GM18511 (cell line): ENCODE data around the gene YAP1.
"Not testable (repeated sequence)": the region's sequence is repeated elsewhere in the genome, so short reads cannot be mapped to it uniquely, and the experiment has no call there.

Experiments
- ATAC-seq: cut with Tn5 transposase; IDR thresholded peaks from one replicate; pipeline ENCODE4 v1.9.1; 2021; ENCODE audit warnings: mild to moderate bottlenecking, moderate library complexity; ENCODE audit not compliant: unreplicated experiment

YAP1 gene

DNA sequence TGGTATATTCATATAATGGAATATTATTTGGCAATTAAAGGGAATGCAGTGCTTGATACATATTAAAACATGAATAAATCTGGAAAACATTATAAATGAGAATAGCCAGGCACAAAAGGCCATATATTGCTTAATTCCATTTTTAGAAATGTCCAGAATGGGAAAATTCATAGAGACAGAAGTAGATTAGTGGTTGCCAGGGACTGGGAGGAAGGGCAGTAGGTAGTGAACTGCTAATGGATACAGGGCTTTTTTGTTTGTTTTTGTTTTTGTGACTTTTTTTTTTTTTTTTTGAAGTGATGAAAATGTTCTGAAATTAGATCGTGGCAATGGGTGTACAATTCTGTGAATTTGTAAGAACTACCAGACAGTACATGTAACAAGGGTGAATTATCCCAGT lies 86.1 kb downstream of the YAP1 start:
- no peak for ATAC-seq

DNA sequence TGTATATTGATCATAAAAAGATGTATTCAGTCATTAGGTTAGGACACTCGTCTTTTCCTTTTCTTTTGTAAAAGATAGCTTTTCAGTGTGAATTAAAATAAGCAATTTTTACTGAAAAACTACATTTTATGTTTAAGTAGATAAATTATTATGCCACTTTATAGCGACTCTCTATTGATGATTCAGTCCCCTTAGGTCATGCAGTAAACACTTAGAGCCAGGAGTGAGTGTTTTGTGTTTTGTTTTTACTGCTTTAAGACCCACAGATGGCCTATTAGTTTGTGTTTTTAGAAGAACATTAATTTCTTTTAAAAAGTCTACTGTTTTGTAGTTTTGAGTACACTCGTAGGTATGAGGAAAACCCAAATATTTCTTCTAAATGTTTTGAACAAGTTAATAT lies 86.6 kb downstream of the YAP1 start:
- no peak for ATAC-seq

DNA sequence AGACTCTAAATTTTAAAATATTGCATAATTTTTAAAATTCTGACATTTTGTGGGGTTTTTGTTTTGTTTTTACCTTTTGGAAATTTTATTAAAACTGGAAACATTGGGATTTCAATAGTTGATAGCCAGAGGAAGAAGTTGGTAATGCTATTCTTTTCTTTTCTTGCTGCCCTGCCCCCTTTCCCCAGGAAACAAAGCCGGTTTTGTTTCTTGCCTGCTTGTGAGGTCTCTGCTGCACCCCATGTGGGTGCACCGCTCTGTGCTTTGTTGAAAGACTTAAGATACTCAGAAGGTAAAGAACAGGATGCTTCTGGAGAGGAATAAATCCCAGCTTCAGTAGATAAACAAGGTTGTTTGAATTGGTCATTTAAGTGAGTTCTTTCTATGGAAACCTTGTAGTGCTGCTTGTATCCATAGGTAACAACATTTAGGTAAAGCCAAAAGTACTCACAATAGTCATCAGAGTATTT lies 87.5 kb downstream of the YAP1 start:
- ATAC-seq = no peak

DNA sequence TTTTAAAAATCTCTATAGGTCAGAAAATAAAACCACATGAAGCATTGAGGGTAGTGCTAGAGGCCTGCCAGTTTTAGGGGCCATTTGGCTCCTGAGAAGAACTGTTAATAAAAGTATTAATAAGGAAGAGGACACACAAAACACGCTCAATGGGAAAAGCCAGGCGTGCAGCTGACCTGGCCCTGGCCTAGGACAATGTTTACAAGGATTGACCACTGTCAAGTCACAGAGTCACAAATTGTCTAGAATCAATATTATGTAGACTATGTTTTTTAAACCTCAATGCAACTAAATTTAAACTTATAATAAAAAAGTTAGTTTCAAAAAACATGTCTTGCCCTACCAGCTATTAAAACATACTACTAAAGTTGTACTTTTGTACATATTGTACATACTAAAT lies 89.4 kb downstream of the YAP1 start:
- ATAC-seq = no peak

DNA sequence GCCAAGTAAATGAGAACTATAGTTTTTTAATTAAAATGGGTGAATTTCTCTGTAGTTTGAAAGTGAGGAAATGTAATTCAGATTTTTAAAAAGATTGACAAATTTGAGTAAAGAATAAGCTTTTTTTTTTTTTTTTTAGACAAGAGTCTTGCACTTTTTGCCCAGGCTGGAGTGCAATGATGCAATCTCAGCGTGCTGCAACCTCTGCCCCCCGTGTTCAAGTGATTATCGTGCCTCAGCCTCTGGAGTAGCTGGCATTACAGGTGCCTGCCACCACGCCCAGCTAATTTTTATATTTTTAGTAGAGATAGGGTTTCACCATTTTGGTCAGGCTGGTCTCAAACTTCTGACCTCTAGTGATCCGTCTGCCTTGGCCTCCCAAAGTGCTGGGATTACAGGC lies 90.1 kb downstream of the YAP1 start:
- ATAC-seq = not testable (repeated sequence)

DNA sequence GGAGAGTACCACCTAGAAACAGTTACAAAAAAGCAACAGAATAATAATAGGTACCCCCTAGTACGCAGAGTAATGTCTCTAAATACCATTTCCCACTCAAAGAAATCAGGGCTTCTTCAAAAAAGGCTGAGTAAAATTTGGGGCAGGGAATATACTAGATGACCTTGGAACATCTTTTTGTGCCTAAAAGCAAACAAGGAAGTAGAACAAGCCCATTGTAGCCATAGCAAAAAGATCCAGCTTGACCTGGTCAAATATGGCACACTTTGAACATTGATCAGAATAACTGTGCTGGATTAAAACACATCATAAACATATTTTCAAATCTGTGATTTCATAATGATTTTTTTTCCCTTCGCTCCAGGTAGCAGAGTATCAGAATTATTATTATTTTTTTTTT lies 91.5 kb downstream of the YAP1 start:
- ATAC-seq = no peak

DNA sequence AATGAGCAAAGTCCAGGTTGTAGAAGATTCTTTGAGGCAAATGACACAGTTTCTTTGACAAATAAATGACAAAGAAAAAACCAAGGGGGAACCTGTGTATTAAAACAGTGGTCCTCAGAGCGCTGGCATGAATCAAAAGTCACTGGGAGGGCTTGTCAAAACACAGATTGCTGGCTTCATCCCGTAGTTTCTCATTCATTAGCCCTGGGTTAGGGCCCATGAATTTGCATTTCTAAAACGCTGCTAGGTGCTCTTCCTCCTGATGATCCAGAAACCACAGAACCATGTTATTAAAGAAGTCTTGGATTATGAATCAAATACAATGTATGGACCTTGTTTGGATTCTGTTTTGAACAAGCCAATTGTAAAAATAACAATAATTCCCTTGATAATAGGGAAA lies 92.7 kb downstream of the YAP1 start:
- no peak for ATAC-seq

DNA sequence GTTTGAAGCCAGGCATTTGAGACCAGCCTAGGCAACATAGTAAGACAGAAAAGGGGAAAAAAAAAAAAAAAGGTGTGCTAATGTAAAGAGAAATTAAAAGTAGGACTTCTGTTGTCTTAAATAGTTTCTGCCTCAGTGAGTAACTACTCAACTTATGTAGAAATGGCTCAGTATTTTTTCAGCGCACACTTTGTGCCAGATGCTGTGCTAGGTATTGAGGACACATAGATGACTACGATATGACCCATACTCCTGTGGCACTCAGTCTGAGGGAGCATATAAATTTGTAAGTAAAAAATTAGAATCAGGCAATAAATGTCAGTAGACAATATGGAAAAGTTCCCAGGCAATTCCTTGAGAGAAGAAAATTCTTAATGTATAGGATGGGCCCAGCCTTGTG lies 93.9 kb downstream of the YAP1 start:
- no peak for ATAC-seq

DNA sequence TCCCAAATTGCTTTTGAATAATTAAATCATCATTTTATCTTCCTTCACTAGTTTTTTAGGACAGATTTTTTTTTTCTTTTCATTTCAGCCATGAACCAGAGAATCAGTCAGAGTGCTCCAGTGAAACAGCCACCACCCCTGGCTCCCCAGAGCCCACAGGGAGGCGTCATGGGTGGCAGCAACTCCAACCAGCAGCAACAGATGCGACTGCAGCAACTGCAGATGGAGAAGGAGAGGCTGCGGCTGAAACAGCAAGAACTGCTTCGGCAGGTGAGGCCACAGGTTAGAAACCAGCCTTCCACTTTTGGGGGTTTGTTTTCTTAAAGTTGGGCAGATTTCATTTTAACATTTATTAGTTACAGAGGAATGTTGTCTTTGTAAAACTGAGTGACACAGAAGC lies 95.6 kb downstream of the YAP1 start:
- ATAC-seq = no peak

DNA sequence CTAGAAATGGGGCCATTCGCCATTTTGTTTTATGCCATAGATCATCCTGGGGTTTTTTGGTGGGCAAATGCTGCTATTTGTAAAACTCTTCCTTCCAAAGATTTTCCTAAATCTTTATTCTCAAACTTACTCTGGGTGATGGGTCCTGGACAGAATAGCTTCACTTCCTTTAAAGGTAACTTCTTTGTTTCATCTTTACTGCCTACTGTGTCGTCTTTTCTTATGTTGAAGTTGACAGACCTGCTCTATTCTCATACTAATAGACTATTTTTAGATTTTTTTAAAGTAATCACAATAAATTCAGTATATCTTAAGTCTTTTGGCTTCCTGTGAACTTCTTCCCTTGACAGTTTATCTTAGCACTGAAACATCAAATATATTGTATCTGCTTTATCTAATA lies 98.6 kb downstream of the YAP1 start:
- no peak for ATAC-seq

DNA sequence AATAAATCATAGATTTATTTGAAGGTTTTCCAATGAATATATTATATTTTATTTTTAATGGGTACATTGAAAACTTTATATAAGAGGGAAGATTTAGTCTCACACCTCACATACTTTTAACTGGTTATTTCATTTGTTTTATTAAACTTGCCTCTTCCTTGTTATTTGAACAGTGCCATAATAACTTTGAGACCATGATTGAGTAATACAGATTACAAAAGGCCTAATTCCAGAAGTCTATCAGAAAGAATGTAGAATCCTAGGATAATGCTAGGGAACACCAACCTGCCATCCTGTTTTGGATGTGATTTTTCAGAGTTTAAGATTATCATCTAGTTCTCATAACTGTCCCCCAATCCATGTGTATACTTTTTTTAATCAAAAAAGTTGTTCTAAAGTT lies 104.4 kb downstream of the YAP1 start:
- no peak for ATAC-seq

DNA sequence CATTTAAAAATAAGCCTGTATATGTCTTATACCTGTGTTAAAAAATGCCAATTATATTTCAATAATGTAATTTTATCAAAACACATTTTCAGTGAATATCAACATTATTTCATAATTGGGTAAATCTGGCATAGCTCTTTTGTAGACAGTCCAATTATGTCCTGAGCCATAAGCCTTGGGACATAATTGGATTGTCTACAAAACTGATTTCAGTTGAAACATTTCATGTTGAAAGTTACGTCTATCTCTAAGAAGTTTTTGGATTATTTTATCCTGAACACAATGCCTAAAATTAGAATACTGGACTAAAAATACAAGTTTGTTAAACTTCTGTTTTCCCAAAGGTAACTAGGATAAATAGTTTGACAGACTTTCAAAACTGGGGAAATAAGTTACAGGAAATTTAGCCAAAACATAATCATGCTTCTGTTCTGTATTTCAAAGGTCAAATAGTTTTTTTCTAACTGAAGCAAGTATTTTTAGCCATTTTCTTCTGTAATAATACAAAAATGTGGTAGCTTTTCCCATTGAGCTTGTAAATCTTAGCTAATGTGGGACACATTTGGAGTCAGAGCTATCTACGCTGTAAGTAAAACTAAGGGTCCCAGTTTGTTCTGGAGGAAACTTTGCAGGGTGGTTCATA lies 106.3 kb downstream of the YAP1 start:
- no peak for ATAC-seq

DNA sequence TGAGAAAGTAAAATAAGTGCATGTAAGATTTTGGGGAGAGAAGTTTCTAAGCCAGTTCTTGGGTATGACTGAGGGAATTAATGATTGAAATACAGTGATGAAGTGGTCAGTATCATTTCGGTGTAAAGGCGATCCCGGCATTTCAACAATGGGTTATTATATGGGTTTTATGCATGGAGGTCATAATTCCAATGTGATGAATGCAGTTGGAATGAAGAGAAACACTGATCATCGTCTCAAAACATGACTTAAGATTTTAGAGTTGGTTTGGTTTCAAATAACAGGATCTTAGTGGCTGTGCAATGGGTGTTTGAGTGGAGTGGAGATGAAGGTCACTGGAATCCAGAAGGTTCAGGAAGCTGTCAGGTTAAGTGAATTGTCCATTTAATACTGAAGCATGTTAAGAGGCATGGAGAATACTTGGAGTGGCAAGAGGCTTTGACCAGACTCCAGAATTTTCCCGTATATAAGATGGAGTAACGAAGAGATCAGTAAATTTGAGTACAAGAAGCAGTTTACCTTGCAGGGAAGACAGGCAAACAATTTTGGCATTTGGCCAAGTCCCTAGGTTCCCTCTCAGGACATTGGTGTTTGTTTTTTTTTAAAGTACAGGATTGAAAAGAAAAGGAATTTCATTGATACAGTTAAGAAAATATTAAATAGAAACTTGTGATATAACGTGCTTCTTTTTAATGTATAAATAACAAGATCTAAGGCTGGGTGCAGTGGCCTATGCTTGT lies 110.7 kb downstream of the YAP1 start:
- ATAC-seq = no peak

DNA sequence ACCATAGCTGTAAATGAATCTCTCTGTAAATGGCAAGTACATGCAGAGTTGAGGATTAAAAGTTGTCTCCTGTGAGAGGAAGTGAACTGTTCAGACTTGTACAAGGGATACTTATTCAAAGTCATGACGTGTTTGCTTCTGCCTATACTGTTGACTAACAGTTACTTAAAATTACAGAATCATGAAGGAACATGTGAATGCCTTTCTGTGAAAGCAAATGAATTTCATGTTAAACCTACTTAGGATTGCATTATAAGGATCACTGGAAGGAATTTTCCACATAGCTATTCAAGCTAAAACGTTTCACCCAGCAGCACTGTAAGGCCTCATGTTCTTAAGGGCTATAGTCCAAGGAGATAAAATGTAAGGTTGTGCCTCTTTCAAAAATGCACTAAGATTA lies 113.6 kb downstream of the YAP1 start:
- no peak for ATAC-seq

DNA sequence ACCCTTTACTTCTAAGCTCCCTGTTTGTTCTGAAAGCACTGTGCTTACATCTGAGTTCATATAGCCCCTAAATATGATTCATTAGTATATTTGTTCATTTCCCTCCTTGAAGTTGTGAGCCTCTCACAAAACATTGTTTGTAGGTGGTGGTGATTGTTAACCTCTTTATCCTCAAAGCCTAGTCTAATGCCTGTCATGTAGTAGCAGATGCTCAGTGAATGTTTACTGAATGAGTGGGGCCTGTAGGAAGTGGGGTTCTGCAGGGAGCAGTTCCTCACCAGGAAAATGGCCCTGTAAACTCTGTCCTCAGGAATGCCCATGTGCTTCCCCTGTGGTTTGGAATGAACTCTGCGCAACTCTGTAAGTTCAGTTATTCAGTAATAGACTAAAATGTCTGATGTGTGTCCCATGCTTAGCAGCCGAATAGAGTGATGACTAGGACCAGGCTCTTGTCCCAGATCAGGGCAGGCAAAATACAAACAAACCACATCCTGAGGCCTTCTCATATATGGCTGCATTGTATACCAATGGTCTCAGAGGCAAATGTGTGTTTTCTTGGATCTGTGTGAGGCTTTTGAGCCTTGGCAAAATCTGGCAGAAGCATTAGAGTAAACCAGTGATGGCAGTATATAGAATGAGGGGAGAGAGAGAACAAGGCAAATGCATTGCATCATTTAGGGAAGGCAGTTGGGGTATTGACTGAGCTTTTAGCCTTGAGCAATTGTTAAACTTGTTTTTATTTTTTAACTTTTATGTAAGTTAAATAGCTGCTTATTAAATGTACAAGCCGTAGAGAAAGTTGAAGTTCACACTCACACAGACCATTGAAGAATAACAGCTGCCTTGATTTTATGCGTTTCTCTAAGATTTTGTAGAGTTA lies 115.7 kb downstream of the YAP1 start:
- ATAC-seq = no peak

DNA sequence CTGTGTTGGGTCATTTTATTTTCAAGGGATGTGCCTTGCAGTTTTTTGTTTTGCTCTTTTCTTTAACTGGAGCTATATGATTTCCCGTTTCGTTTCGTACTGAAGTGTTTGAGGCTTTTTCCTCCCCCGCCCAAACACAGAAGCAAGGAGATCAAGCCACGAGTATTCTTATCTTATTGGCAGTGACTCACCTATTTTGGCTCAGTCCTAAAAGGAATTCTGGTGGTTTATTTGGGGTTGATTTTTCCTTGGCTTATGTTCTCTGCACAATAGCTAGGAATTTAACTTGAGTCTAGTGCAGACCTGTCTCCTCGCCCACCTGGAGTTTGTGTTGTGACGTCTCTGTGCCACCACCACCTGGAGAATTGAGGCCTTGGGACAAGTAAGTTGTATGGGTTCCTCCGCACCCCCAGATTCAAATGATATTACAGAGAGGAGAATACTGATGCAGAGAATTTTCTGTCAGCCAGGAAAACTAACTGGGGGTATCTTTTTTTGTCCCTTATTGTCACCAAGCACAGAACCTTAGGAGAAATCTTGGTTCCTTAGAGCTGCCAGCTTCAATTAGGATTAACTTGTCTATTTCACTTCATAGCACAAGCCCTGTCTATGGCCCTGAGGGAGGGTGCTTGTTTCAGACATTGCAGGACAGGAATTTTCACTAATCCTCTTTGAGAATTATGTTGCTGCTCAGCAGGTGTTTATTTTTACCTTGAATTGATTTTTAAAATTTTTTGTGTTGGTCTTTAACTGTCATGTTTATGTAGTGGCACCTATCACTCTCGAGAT lies 116.6 kb downstream of the YAP1 start:
- ATAC-seq = no peak

DNA sequence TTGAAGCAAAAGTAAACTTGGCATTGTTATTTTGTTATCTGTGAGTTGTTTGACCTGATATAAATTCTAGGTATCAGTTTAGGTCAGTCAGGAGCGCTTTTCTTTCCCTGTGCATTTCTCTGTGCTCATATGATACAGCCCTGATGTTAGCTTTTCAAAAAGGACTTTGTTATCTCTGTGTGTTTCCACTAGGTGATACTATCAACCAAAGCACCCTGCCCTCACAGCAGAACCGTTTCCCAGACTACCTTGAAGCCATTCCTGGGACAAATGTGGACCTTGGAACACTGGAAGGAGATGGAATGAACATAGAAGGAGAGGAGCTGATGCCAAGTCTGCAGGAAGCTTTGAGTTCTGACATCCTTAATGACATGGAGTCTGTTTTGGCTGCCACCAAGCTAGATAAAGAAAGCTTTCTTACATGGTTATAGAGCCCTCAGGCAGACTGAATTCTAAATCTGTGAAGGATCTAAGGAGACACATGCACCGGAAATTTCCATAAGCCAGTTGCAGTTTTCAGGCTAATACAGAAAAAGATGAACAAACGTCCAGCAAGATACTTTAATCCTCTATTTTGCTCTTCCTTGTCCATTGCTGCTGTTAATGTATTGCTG lies 119.4 kb downstream of the YAP1 start:
- no peak for ATAC-seq

DNA sequence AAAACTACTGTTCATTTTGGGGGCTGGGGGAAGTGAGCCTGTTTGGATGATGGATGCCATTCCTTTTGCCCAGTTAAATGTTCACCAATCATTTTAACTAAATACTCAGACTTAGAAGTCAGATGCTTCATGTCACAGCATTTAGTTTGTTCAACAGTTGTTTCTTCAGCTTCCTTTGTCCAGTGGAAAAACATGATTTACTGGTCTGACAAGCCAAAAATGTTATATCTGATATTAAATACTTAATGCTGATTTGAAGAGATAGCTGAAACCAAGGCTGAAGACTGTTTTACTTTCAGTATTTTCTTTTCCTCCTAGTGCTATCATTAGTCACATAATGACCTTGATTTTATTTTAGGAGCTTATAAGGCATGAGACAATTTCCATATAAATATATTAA lies 119.9 kb downstream of the YAP1 start:
- no peak for ATAC-seq

DNA sequence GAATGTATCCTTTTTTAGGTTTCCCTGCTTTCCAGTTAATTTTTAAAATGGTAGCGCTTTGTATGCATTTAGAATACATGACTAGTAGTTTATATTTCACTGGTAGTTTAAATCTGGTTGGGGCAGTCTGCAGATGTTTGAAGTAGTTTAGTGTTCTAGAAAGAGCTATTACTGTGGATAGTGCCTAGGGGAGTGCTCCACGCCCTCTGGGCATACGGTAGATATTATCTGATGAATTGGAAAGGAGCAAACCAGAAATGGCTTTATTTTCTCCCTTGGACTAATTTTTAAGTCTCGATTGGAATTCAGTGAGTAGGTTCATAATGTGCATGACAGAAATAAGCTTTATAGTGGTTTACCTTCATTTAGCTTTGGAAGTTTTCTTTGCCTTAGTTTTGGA lies 120.7 kb downstream of the YAP1 start:
- ATAC-seq = no peak

DNA sequence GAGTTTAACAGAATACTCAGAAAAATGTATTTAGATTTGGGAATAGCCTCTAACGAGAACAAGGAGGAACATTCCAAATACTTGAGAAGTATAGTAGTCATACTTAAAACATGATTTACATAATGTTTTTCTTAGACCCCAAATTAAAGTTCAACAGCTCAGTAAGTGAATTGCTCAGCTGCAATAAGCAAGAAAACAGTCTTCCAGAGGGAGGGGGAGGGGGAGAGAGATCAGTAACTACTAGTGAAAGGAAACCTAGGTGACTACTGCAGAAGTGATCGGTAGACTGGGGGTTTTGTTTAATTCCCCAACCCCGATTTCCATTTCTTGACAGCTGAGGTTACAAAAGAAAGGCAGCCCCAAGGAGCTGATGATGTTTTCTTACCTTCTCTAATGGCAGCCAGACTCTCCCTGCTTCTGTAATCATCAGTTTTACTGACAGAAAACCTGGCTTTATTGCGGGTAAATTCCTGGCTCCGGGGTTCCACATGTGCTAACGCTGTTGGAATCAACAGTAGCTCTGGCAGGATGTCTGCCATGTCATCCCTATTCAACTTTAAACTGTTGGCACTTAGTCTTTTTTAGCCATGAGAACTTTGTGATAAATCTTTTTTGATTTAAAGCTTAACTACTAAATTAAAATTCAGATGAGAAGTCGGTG lies 124.7 kb downstream of the YAP1 start:
- no peak for ATAC-seq
